Measurements from ENCODE around the gene SMARCC2.

Gene SMARCC2

DNA sequence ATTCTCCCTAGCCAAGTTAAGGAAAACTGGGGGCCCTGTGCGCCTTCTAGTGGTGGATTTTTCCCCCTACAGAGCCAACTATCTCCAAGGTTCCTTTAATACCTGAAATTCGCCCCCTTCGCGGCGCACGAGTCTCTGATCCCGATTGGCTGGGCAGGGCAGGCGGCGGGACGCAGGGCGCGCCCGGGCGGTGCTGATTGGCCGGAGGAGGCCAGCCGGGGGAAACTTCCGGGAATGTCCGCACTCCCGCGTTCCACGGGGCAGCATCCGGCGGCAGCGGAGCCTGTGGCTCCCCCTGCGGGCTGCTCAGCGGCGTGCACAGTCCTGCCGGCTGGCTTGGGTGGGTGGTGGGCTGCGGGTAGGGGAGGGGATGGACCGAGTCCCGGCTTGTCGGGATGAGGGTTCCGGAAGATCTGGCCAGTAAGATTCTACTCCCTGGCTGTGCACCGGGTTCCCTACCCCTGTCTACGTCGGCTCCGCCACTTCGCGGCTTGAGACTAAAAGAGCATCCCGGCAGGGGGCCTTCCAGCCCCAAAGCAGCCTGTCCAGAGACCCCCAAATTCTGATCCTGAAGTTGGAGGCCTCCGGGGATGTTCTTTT lies 34.9 kb upstream of the SMARCC2 start, which contains the start of gene NABP2:
Gene NABP2 (plus strand): TSS at position 241 of the 600 bp plus-strand sequence. CDS start 515 bp downstream, outside the sequence.
- TF ChIP-seq, protein P1, sequence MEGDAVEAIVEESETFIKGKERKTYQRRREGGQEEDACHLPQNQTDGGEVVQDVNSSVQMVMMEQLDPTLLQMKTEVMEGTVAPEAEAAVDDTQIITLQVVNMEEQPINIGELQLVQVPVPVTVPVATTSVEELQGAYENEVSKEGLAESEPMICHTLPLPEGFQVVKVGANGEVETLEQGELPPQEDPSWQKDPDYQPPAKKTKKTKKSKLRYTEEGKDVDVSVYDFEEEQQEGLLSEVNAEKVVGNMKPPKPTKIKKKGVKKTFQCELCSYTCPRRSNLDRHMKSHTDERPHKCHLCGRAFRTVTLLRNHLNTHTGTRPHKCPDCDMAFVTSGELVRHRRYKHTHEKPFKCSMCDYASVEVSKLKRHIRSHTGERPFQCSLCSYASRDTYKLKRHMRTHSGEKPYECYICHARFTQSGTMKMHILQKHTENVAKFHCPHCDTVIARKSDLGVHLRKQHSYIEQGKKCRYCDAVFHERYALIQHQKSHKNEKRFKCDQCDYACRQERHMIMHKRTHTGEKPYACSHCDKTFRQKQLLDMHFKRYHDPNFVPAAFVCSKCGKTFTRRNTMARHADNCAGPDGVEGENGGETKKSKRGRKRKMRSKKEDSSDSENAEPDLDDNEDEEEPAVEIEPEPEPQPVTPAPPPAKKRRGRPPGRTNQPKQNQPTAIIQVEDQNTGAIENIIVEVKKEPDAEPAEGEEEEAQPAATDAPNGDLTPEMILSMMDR (IDR thresholded peaks at IDR 0.05; ENCODE audit: low read depth, low read length, missing control alignments): peak; percentile 80
- DNase-seq: peak; percentile 98
- H3K36me3 ChIP-seq (replicated peaks): no peaks in the 10 kb centered on the region
- in situ Hi-C loops (cut with HindIII; ENCODE audit: low pct_ligation_motif_present, low sequenced_read_pairs): no loop called here
- peak within 1 kb of the TSS; percentile 30 for H3K27ac ChIP-seq
- no peaks in the 10 kb centered on the region for H3K27me3 ChIP-seq (replicated peaks)
- H3K4me3 ChIP-seq (ENCODE audit: low read depth, low read length): peak within 1 kb of the TSS; percentile 77

DNA sequence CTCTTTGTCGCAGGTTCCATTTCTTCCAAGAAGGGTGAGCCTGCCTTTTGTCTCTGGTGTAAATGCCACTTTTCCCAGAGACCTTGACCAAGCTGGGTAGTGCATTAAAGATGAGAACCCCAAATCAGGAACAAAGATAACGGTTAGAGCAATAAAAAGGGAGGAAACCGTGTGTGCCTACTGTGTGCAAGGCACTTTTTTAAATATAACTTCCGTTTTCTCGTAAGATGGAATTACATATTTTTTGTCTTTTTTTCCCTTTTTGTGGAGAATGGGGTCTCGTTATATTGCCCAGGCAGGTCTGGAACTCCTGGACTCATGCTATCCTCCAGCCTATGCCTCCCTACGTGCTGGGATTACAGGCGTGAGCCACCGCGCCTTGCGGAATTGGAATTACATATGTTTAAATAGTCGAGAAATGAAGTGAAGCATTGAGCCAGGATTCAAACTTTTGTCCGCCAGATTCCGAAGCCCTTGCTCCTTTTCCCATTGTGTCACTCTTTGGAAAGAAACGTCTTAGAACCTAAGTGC lies 34.4 kb upstream of the SMARCC2 start:
- H3K27ac ChIP-seq: peak overlapping the region; percentile 26
- in situ Hi-C loops (cut with HindIII; ENCODE audit: low pct_ligation_motif_present, low sequenced_read_pairs): no loop called here

DNA sequence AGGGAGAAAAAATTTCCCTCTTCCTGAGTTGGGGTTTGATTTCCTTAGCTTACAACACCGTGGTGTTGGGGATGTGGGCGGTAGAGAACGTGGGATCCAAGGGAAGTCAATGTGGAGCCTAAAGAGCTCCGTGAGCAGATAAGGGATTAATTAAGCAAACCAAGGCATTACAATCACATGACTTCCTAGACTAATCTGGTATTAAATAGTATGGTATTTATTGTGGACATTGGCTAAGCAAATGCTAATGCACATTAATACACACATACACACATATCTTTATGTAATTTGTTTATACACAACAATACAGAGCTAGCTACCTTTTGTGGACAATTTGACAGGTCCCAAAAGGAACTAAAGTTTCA lies 33.2 kb upstream of the SMARCC2 start:
- H3K27ac ChIP-seq: peak overlapping the region; percentile 93
- in situ Hi-C loops (cut with HindIII; ENCODE audit: low pct_ligation_motif_present, low sequenced_read_pairs): no loop called here
- peak overlapping the region; percentile 86 for H3K4me3 ChIP-seq (ENCODE audit: low read depth, low read length)
- no peaks in the 10 kb centered on the region for H3K27me3 ChIP-seq (replicated peaks)
- no peaks in the 10 kb centered on the region for H3K36me3 ChIP-seq (replicated peaks)
- no peak for DNase-seq
- TF ChIP-seq, protein P1 (IDR thresholded peaks at IDR 0.05; ENCODE audit: low read depth, low read length, missing control alignments): no peak

More for the DNA sequence above, 34.4 kb upstream of the SMARCC2 start:
- TF ChIP-seq, protein P1 (IDR thresholded peaks at IDR 0.05; ENCODE audit: low read depth, low read length, missing control alignments): no peak
- Histone ChIP-seq H3K36me3 (replicated peaks) (no peaks in the 10 kb centered on the region), H3K27me3 (replicated peaks) (no peaks in the 10 kb centered on the region), H3K4me3 (ENCODE audit: low read depth, low read length) (peak overlapping the region; percentile 29)
- no peak for DNase-seq

DNA sequence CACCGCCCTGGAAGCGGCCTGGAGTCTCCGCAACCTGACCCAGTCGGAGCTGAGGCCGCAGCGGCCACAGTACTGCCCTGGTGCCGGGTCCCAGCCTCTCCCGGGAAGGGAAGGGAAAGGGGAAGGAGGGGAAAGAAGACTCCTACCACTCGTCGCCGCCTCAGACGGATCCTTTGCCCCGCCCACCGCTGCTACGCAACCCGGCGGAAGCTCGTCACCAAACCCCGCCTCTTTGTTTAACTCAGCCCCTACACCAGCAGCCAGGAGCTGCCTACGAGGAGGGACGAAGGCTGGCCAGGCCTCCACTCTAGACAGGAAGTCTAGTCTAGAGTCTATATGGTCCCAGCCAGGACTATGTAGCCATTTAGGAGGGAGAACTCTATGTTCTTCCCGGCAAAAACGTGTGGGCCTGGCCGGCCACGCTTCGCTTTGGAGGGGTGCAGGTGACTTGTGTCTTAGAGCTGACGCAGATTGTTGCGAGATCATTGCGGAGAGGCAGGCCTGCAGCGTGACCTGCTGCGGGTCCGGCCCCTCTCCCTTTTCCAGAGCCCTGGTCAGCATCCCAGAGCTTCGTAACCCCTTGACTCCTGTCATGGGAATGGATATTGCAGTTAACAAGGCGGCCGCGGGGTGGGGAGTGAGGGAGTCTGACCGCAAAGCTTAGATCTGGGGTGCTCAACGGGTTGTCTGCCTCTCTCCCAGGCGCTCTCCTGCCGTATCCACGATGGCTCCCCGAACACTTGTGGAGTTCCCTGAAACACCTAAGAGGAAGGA lies 32.7 kb upstream of the SMARCC2 start, which contains the start of gene RNF41:
Gene RNF41 (minus strand): TSS at position 166 of the 774 bp plus-strand sequence. CDS start 7,875 bp downstream, outside the sequence.
- TF ChIP-seq, protein P1 (IDR thresholded peaks at IDR 0.05; ENCODE audit: low read depth, low read length, missing control alignments): peak; percentile 35
- in situ Hi-C loops (cut with HindIII; ENCODE audit: low pct_ligation_motif_present, low sequenced_read_pairs): no loop called here
- H3K4me3 ChIP-seq (ENCODE audit: low read depth, low read length): peak within 1 kb of the TSS; percentile 86
- peak; percentile 97 for DNase-seq
- no peaks in the 10 kb centered on the region for H3K36me3 ChIP-seq (replicated peaks)
- H3K27me3 ChIP-seq (replicated peaks): no peaks in the 10 kb centered on the region
- H3K27ac ChIP-seq: peak within 1 kb of the TSS; percentile 93

DNA sequence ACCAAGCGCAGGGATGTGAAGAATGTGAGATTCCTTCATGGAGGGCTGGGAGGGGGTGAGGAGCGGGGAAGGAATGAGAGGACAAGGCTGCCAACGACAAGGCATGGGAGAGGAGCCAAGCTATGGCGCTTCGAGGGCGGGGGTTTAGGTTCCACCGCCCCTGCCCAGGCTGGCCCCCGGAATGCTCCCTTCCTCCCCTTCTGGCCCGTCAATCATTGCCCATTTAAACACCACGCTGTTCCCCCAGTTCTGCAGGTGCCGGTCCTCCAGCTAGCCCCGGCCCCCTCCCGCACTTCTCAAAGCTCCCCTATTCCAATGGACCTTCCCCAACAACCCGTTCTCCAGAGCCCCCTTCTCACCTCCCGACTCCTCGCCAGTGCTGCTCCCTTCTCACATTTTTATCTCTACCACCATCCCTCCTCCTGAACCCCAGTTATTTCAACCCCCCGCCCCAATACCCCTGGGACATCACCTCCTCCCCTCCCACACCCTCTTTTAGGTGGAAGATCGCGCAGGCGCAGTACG lies 32.0 kb upstream of the SMARCC2 start:
- peak; percentile 48 for DNase-seq
- TF ChIP-seq, protein P1 (IDR thresholded peaks at IDR 0.05; ENCODE audit: low read depth, low read length, missing control alignments): no peak

More for the DNA sequence above, 32.0 kb upstream of the SMARCC2 start:
- Histone ChIP-seq H3K27me3 (replicated peaks) (no peaks in the 10 kb centered on the region), H3K4me3 (ENCODE audit: low read depth, low read length) (peak overlapping the region; percentile 86), H3K27ac (peak overlapping the region; percentile 93), H3K36me3 (replicated peaks) (peaks cover 5% of the 10 kb centered on the region)
- in situ Hi-C loops (cut with HindIII; ENCODE audit: low pct_ligation_motif_present, low sequenced_read_pairs): no loop called here
